Measurements from ENCODE around the gene NAALADL2. TPM values are rescaled to one million over a fixed set of nuclear protein-coding genes. Genes with fewer than 3 reads are reported as not detected.

Gene NAALADL2
- polyA plus RNA-seq, 1 donor from 2014 or later: 1.6 TPM

GRCh38 chr3:174960898-174961297, 101.8 kb downstream of the NAALADL2 start:
- H3K27ac ChIP-seq (ENCODE audit: low read length): no peak overlapping the region
- TF ChIP-seq MXI1 (conservative IDR thresholded peaks at IDR 0.05; ENCODE audit: poor library complexity, severe bottlenecking) (no peak), REST (IDR thresholded peaks at IDR 0.05; ENCODE audit: borderline replicate concordance) (no peak), SMC3 (conservative IDR thresholded peaks at IDR 0.05; ENCODE audit: poor library complexity) (no peak), RAD21 (conservative IDR thresholded peaks at IDR 0.05) (no peak), EP300 (conservative IDR thresholded peaks at IDR 0.05; ENCODE audit: poor library complexity, severe bottlenecking) (no peak), TAF1 (IDR thresholded peaks at IDR 0.05; ENCODE audit: low read depth) (no peak), POLR2AphosphoS5 (IDR thresholded peaks at IDR 0.05) (no peak), EZH2 (IDR thresholded peaks at IDR 0.05; ENCODE audit: borderline replicate concordance, insufficient read depth, low read length, poor library complexity, severe bottlenecking) (no peak), CTCF (IDR thresholded peaks at IDR 0.05; ENCODE audit: poor library complexity, severe bottlenecking) (no peak)
- H3K9me2 ChIP-seq (ENCODE audit: insufficient read depth, low read length): no peaks in the 10 kb centered on the region
- H3K4me2 ChIP-seq (ENCODE audit: low read length): no peak overlapping the region
- no peaks in the 10 kb centered on the region for H3F3A ChIP-seq (ENCODE audit: insufficient read depth, low read length, poor library complexity, severe bottlenecking)
- H3K79me2 ChIP-seq (replicated peaks; ENCODE audit: insufficient read depth, low read length): no peaks in the 10 kb centered on the region
- no peak overlapping the region for H3K9ac ChIP-seq (ENCODE audit: low read length)
- no peaks in the 10 kb centered on the region for H3K27me3 ChIP-seq (ENCODE audit: insufficient read depth, low read depth, low read length)
- H4K20me1 ChIP-seq (ENCODE audit: insufficient read depth): no peaks in the 10 kb centered on the region
- no peak overlapping the region for H2AFZ ChIP-seq (ENCODE audit: low read depth, low read length)
- no peak overlapping the region for H3K4me3 ChIP-seq (ENCODE audit: low read length)
- H3K9me3 ChIP-seq (ENCODE audit: low read length): no peaks in the 10 kb centered on the region
- no peaks in the 10 kb centered on the region for H3K36me3 ChIP-seq (ENCODE audit: insufficient read depth, low read length)

- Histone ChIP-seq H3K9me2 (ENCODE audit: insufficient read depth, low read length) (no peaks in the 10 kb centered on the region), H3K36me3 (ENCODE audit: insufficient read depth, low read length) (no peaks in the 10 kb centered on the region), H3K4me3 (ENCODE audit: low read length) (no peak overlapping the region), H3K4me2 (ENCODE audit: low read length) (no peak overlapping the region), H3K27ac (ENCODE audit: low read length) (no peak overlapping the region), H3K27me3 (ENCODE audit: insufficient read depth, low read depth, low read length) (no peaks in the 10 kb centered on the region), H3K9ac (ENCODE audit: low read length) (no peak overlapping the region), H4K20me1 (ENCODE audit: insufficient read depth) (no peaks in the 10 kb centered on the region), H3K9me3 (ENCODE audit: low read length) (no peaks in the 10 kb centered on the region), H3F3A (ENCODE audit: insufficient read depth, low read length, poor library complexity, severe bottlenecking) (no peaks in the 10 kb centered on the region), H3K79me2 (replicated peaks; ENCODE audit: insufficient read depth, low read length) (no peaks in the 10 kb centered on the region), H2AFZ (ENCODE audit: low read depth, low read length) (no peak overlapping the region)
- TF ChIP-seq TAF1 (IDR thresholded peaks at IDR 0.05; ENCODE audit: low read depth) (no peak), EZH2 (IDR thresholded peaks at IDR 0.05; ENCODE audit: borderline replicate concordance, insufficient read depth, low read length, poor library complexity, severe bottlenecking) (no peak), REST (IDR thresholded peaks at IDR 0.05; ENCODE audit: borderline replicate concordance) (no peak), SMC3 (conservative IDR thresholded peaks at IDR 0.05; ENCODE audit: poor library complexity) (no peak), MXI1 (conservative IDR thresholded peaks at IDR 0.05; ENCODE audit: poor library complexity, severe bottlenecking) (no peak), POLR2AphosphoS5 (IDR thresholded peaks at IDR 0.05) (no peak), EP300 (conservative IDR thresholded peaks at IDR 0.05; ENCODE audit: poor library complexity, severe bottlenecking) (no peak), CTCF (IDR thresholded peaks at IDR 0.05; ENCODE audit: poor library complexity, severe bottlenecking) (no peak), RAD21 (conservative IDR thresholded peaks at IDR 0.05) (no peak)
Observed at GRCh38 chr3:174973465-174973864, 114.3 kb downstream of the NAALADL2 start.
